Hepatocyte (in vitro differentiated cells): ENCODE data around the gene HECTD1. TPM values are rescaled to one million over a fixed set of nuclear protein-coding genes. Genes with fewer than 3 reads are reported as not detected.

Experiments used
- DNase-seq: peaks from one replicate; pipeline ENCODE4 v3.0.0-alpha.2; 2016; ENCODE audit warnings: low spot score
- H2AFZ ChIP-seq: fragments of 200-600 bp; sonication (generic); 2 replicates; pipeline ENCODE4 v1.6.0; 2016; ENCODE audit warnings: antibody characterized with exemption, mild to moderate bottlenecking
- H3K27ac ChIP-seq: fragments of 200-600 bp; sonication (generic); 2 replicates; pipeline ENCODE4 v1.5.1; 2016; ENCODE audit warnings: mild to moderate bottlenecking
- H3K27me3 ChIP-seq: fragments of 200-600 bp; sonication (generic); 2 replicates; pipeline ENCODE4 v1.6.1; 2016
- H3K36me3 ChIP-seq: fragments of 200-600 bp; sonication (generic); replicated peaks from 2 replicates; pipeline ENCODE4 v1.5.1; 2016; ENCODE audit warnings: low read depth; ENCODE audit not compliant: insufficient read depth
- H3K4me1 ChIP-seq: fragments of 200-600 bp; sonication (generic); 2 replicates; pipeline ENCODE4 v1.5.1; 2016; ENCODE audit warnings: mild to moderate bottlenecking, moderate library complexity; ENCODE audit not compliant: insufficient read depth
- H3K4me2 ChIP-seq: fragments of 200-600 bp; sonication (generic); 2 replicates; pipeline ENCODE4 v1.6.0; 2016
- H3K4me3 ChIP-seq: fragments of 200-600 bp; sonication (generic); 2 replicates; pipeline ENCODE4 v1.5.1; 2016; ENCODE audit warnings: mild to moderate bottlenecking
- H3K79me2 ChIP-seq: fragments of 200-600 bp; sonication (generic); 2 replicates; pipeline ENCODE4 v1.6.0; 2017; ENCODE audit warnings: mild to moderate bottlenecking
- H3K9me2 ChIP-seq: fragments of 200-600 bp; sonication (generic); replicated peaks from 2 replicates; pipeline ENCODE4 v1.6.0; 2017; ENCODE audit warnings: mild to moderate bottlenecking; ENCODE audit not compliant: insufficient read depth
- H3K9me3 ChIP-seq: fragments of 200-600 bp; sonication (generic); 2 replicates; pipeline ENCODE4 v1.5.1; 2016; ENCODE audit warnings: low read depth, mild to moderate bottlenecking
- H4K20me1 ChIP-seq: fragments of 200-600 bp; sonication (generic); 2 replicates; pipeline ENCODE4 v1.6.0; 2016; ENCODE audit warnings: mild to moderate bottlenecking; ENCODE audit not compliant: insufficient read depth, poor library complexity, severe bottlenecking
- EZH2 ChIP-seq: fragments of 200-600 bp; sonication (generic); IDR thresholded peaks from 2 replicates; pipeline ENCODE4 v1.6.1; 2016; ENCODE audit warnings: antibody characterized with exemption, mild to moderate bottlenecking, borderline replicate concordance
- EZH2phosphoT487 ChIP-seq: fragments of 200-600 bp; sonication (generic); IDR thresholded peaks from one replicate; pipeline ENCODE4 v1.6.1; 2018; ENCODE audit warnings: antibody characterized with exemption, mild to moderate bottlenecking, low read depth, moderate library complexity; ENCODE audit not compliant: unreplicated experiment, severe bottlenecking
- whole genome bisulfite sequencing: methylation state at CpG from one replicate; pipeline ENCODE4 v1.1.6; 2016; ENCODE audit warnings: low lambda C conversion rate; ENCODE audit errors: missing lambda C conversion rate; 5-methylcytosine and 5-hydroxymethylcytosine counted together
- polyA plus RNA-seq: library from polyadenylated mRNA; unstranded; fragments of >200 nt; fragmentation: Nextera tagmentation; extraction: Ambion mirVana; gene quantifications from 2 replicates; pipeline ENCODE4 v1.2.1, GENCODE V29; 2016
- total RNA-seq: library from RNA; depleted of rRNA; stranded (reverse); fragments of >200 nt; gene quantifications from 2 replicates; pipeline ENCODE4 v1.2.3, GENCODE V29; 2014
- TF ChIP-seq, protein P1 (sequence below): fragments of 200-600 bp; sonication (generic); IDR thresholded peaks from 2 replicates; pipeline ENCODE4 v1.5.1; 2016; ENCODE audit warnings: antibody characterized with exemption, mild to moderate bottlenecking; ENCODE audit not compliant: poor library complexity

Gene HECTD1
- total and polyA plus RNA-seq, 2 experiments from 2014 or later, result 45.2 to 159 TPM

DNA sequence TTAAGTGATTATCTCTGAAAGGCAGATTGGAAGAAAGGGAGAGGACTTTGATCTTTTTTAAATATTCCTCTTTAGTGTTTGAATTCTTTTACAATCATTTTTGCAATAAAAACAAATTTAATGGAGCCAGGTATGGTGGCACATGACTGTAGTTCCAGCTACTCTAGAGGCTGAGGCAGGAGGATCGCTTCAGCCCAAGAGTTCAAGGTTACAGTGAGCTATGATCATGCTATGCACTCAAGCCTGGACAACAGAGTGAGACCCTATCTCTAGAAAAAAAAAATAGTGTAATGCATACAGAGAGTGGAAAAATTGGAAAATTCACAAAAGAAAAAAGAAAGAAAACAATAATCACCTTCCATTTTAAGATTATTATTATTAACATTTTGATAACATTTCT, 15.2 kb upstream of the HECTD1 start:
- H3K79me2 ChIP-seq, result no peaks in the 10 kb centered on the region
- no peak overlapping the region for H3K27ac ChIP-seq
- no peak overlapping the region for H3K4me3 ChIP-seq
- no peak overlapping the region for H3K4me2 ChIP-seq
- no peaks in the 10 kb centered on the region for H3K9me2 ChIP-seq
- WGBS, result 96% methylated on average over 1 of the region's 1 CpG
- DNase-seq, result no peak
- H3K4me1 ChIP-seq, result no peaks in the 10 kb centered on the region
- no peaks in the 10 kb centered on the region for H3K9me3 ChIP-seq
- no peaks in the 10 kb centered on the region for H3K36me3 ChIP-seq
- no peaks in the 10 kb centered on the region for H3K27me3 ChIP-seq
- TF ChIP-seq EZH2 (no peak), EZH2phosphoT487 (no peak)
- TF ChIP-seq, protein P1, sequence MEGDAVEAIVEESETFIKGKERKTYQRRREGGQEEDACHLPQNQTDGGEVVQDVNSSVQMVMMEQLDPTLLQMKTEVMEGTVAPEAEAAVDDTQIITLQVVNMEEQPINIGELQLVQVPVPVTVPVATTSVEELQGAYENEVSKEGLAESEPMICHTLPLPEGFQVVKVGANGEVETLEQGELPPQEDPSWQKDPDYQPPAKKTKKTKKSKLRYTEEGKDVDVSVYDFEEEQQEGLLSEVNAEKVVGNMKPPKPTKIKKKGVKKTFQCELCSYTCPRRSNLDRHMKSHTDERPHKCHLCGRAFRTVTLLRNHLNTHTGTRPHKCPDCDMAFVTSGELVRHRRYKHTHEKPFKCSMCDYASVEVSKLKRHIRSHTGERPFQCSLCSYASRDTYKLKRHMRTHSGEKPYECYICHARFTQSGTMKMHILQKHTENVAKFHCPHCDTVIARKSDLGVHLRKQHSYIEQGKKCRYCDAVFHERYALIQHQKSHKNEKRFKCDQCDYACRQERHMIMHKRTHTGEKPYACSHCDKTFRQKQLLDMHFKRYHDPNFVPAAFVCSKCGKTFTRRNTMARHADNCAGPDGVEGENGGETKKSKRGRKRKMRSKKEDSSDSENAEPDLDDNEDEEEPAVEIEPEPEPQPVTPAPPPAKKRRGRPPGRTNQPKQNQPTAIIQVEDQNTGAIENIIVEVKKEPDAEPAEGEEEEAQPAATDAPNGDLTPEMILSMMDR, result no peak
- no peaks in the 10 kb centered on the region for H4K20me1 ChIP-seq
- H2AFZ ChIP-seq, result no peak overlapping the region

GRCh38 chr14:31221266-31221665, 13.7 kb upstream of the HECTD1 start:
- Histone ChIP-seq H3K36me3 (no peaks in the 10 kb centered on the region), H3K4me1 (no peaks in the 10 kb centered on the region), H3K27me3 (no peaks in the 10 kb centered on the region), H3K4me3 (no peak overlapping the region), H4K20me1 (no peaks in the 10 kb centered on the region), H2AFZ (no peak overlapping the region), H3K9me2 (no peaks in the 10 kb centered on the region), H3K9me3 (no peaks in the 10 kb centered on the region), H3K4me2 (no peak overlapping the region), H3K79me2 (no peaks in the 10 kb centered on the region), H3K27ac (no peak overlapping the region)
- TF ChIP-seq EZH2 (no peak), EZH2phosphoT487 (no peak)
- TF ChIP-seq, protein P1, result no peak
- DNase-seq, result no peak
- WGBS, result 98% methylated on average over 2 of the region's 2 CpGs

DNA sequence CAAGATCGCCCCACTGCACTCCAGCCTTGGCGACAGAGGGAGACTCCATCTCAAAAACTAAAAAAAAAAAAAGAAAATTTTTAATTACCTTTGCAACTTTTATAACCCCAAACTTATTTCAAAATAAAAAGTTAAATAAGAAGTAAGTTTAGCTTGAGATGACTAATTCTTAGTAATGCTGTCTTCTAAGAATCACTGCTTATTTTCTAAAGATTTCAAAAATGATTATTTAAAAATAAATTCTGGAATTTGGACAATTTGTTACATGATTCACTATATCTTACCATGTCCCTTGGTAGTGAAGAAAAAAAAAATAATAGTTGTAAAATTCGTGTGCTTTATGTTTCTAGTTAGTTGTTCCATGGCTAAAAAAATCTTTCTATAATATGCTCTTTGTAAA, 11.6 kb upstream of the HECTD1 start:
- no peaks in the 10 kb centered on the region for H3K9me2 ChIP-seq
- H4K20me1 ChIP-seq, result no peaks in the 10 kb centered on the region
- DNase-seq, result no peak
- TF ChIP-seq, protein P1, result no peak
- TF ChIP-seq EZH2phosphoT487, result no peak
- no peak for TF ChIP-seq EZH2
- no peaks in the 10 kb centered on the region for H3K27me3 ChIP-seq
- no peak overlapping the region for H3K4me3 ChIP-seq
- no peak overlapping the region for H3K27ac ChIP-seq
- H3K36me3 ChIP-seq, result no peaks in the 10 kb centered on the region
- 80% methylated on average over 3 of the region's 3 CpGs for WGBS
- no peak overlapping the region for H3K4me2 ChIP-seq
- no peaks in the 10 kb centered on the region for H3K79me2 ChIP-seq
- no peak overlapping the region for H2AFZ ChIP-seq
- H3K4me1 ChIP-seq, result no peaks in the 10 kb centered on the region
- no peaks in the 10 kb centered on the region for H3K9me3 ChIP-seq

- Histone ChIP-seq H3K27ac (no peak overlapping the region), H3K4me1 (no peaks in the 10 kb centered on the region)
- WGBS, result 94% methylated on average over 9 of the region's 9 CpGs
Measured at GRCh38 chr14:31216359-31216758, 8.8 kb upstream of the HECTD1 start.

More at GRCh38 chr14:31216359-31216758, 8.8 kb upstream of the HECTD1 start:
- H3K9me3 ChIP-seq, result no peaks in the 10 kb centered on the region
- H3K36me3 ChIP-seq, result no peaks in the 10 kb centered on the region
- no peak overlapping the region for H3K4me2 ChIP-seq
- H4K20me1 ChIP-seq, result no peaks in the 10 kb centered on the region
- H3K4me3 ChIP-seq, result no peak overlapping the region
- no peak overlapping the region for H2AFZ ChIP-seq
- no peaks in the 10 kb centered on the region for H3K27me3 ChIP-seq
- no peak for TF ChIP-seq EZH2phosphoT487
- TF ChIP-seq, protein P1, result no peak
- TF ChIP-seq EZH2, result no peak
- no peak for DNase-seq
- no peaks in the 10 kb centered on the region for H3K9me2 ChIP-seq
- H3K79me2 ChIP-seq, result no peaks in the 10 kb centered on the region
